AG04450 (cell line): ENCODE measurements around the gene GDF15. TPM values are rescaled to one million over a fixed set of nuclear protein-coding genes. Genes with fewer than 3 reads are reported as not detected.
"Not testable (repeated sequence)": the region's sequence is repeated elsewhere in the genome, so short reads cannot be mapped to it uniquely, and the experiment has no call there.

Experiments
- CTCF ChIA-PET: fragments of 300-600, 350-600 bp; formaldehyde crosslinking; extraction: SDS; loops from one replicate; lab custom pipeline; 2022; ENCODE audit warnings: antibody characterized with exemption, inconsistent platforms; lab: Charles Lee
- POLR2A ChIA-PET: fragments of 350-600 bp; formaldehyde crosslinking; extraction: SDS; loops from one replicate; lab custom pipeline; 2021; ENCODE audit warnings: antibody characterized with exemption, inconsistent platforms; lab: Yijun Ruan, JAX
- DNase-seq: peaks from one replicate; pipeline ENCODE4 v3.0.0-alpha.2; 2011; ENCODE audit warnings: low read depth, low spot score
- H3K27ac ChIP-seq: one replicate; pipeline ENCODE4 v1.5.1; 2012; ENCODE audit warnings: low read depth, low read length, control low read depth
- H3K27me3 ChIP-seq: one replicate; pipeline ENCODE4 v1.6.0; 2012; ENCODE audit warnings: low read length; ENCODE audit not compliant: control insufficient read depth, insufficient read depth
- H3K4me3 ChIP-seq: 2 replicates; pipeline ENCODE4 v1.5.1; 2011; ENCODE audit warnings: mild to moderate bottlenecking, low read depth, low read length, control low read depth
- H3K9me3 ChIP-seq: 2 replicates; pipeline ENCODE4 v1.5.1; 2012; ENCODE audit warnings: low read length; ENCODE audit not compliant: control insufficient read depth, insufficient read depth
- polyA plus RNA-seq: library from polyadenylated mRNA; depleted of rRNA; stranded (reverse); fragments of >200 nt; gene quantifications from 2 replicates; pipeline ENCODE4 v1.2.3, GENCODE V29; 2011
- TF ChIP-seq, protein P1 (sequence below): IDR thresholded peaks from 2 replicates; pipeline ENCODE4 v1.5.1; 2011; ENCODE audit warnings: low read depth, low read length, control low read depth, inconsistent platforms

The GDF15 gene
- polyA plus RNA-seq, 1 experiment = 25.0 TPM

DNA sequence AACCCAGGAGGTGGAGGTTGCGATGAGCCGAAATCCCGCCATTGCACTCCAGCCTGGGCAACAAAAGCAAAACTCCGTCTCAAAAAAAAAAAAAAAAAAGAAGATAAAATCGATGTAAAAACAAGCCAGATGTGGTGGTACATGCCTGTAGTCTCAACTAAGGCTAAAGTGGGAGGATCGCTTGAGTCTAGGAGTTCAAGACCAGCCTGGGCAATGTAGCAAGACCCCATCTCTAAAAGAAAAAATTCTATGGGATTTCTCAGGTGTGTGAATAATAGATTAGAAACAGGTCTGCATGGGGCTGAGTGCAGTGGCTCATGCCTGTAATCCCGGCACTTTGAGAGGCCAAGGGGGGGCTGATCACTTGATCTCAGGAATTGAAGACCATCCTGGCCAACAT, 34.4 kb upstream of the GDF15 start:
- H3K27ac ChIP-seq = no peak overlapping the region
- ChIA-PET POLR2A (no interaction called here), CTCF (no interaction called here)
- H3K4me3 ChIP-seq = no peak overlapping the region
- H3K9me3 ChIP-seq = peaks cover 1% of the 10 kb centered on the region
- TF ChIP-seq, protein P1, sequence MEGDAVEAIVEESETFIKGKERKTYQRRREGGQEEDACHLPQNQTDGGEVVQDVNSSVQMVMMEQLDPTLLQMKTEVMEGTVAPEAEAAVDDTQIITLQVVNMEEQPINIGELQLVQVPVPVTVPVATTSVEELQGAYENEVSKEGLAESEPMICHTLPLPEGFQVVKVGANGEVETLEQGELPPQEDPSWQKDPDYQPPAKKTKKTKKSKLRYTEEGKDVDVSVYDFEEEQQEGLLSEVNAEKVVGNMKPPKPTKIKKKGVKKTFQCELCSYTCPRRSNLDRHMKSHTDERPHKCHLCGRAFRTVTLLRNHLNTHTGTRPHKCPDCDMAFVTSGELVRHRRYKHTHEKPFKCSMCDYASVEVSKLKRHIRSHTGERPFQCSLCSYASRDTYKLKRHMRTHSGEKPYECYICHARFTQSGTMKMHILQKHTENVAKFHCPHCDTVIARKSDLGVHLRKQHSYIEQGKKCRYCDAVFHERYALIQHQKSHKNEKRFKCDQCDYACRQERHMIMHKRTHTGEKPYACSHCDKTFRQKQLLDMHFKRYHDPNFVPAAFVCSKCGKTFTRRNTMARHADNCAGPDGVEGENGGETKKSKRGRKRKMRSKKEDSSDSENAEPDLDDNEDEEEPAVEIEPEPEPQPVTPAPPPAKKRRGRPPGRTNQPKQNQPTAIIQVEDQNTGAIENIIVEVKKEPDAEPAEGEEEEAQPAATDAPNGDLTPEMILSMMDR = no peak
- DNase-seq = no peak
- no peaks in the 10 kb centered on the region for H3K27me3 ChIP-seq

DNA sequence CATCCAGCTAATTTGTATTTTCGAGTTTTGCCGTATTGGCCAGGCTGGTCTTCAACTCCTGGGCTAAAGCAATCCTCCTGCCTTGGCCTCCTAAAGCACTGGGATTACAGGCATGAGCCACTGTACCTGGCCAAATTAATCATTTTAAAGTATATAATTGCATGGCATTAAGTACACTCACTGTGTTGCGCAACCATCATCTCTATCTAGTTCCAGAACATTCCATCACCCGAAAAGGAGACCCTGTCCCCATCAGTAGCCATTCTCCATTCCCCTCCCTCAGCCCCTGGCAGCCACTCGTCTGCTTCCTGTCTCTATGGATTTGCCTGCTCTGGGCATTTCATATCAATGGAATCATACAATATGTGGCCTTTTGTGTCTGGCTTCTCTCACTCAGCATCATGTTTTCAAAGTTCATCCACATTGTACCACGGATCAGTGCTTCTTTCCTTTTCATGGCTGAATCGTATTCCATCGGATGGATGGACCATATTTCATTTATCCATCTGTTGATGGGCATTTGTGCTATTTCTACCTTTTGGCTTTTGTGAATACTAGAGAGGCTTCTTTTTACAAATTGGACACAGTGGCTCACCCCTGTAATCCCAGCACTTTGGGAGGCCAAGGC, 32.5 kb upstream of the GDF15 start:
- TF ChIP-seq, protein P1 = no peak
- no peak overlapping the region for H3K27ac ChIP-seq
- ChIA-PET POLR2A (no interaction called here), CTCF (interaction anchor here (0.7 to 1.1 kb wide), 2 partner anchors 14 to 34 kb away, joined by 4 to 5 read pairs; no protein-coding TSS in a partner anchor)
- no peak overlapping the region for H3K4me3 ChIP-seq
- DNase-seq = no peak
- H3K27me3 ChIP-seq = no peaks in the 10 kb centered on the region
- H3K9me3 ChIP-seq = peaks cover 15% of the 10 kb centered on the region

DNA sequence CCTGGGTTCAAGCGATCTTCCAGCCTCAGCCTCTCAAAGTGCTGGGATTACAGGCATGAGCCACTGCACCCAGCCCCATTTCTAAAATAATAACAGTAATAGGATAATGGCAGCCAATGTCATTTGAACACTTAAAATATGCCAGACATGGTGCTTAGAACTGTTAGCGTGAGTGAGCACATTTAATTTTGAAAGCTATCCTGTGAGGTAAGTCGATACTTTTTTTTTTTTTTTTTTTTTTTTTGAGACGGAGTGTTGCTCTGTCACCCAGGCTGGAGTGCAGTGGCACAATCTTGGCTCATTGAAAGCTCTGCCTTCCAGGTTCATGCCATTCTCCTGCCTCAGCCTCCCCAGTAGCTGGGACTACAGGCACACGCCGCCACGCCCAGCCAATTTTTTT, 31.2 kb upstream of the GDF15 start:
- CTCF ChIA-PET = interaction anchor here (0.6 to 1.1 kb wide), 4 partner anchors 13 to 588 kb away, joined by 3 to 6 read pairs (median 4); no protein-coding TSS in a partner anchor
- not testable (repeated sequence) for H3K4me3 ChIP-seq, H3K27ac ChIP-seq, DNase-seq, H3K27me3 ChIP-seq
- H3K9me3 ChIP-seq = peaks cover 15% of the 10 kb centered on the region
- POLR2A ChIA-PET = interaction anchor here (1.1 kb wide), 1 partner anchor 74 kb away, joined by 4 read pairs; the partner anchor contains the start of gene JUND

DNA sequence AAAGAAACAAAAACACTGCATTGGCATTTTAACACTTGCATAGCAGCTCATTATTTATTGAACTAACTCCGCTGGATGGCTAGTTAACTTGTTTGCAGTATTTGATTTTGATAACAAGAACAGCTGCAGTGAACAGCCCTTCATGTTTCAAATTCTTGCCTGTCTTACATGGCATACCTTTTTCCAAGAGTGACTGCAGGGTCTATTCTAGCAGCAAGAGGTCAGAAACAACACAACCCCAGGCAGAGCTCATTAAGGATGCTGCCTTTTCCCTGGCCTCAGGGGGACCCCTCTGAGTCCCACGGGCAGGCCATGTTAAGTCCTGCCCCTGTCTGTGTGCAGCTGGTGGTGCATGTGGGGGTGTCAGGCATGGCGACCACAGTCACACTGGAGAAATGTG, 28.9 kb upstream of the GDF15 start:
- TF ChIP-seq, protein P1 = no peak
- Histone ChIP-seq H3K27me3 (no peaks in the 10 kb centered on the region), H3K27ac (no peak overlapping the region), H3K9me3 (peaks cover 15% of the 10 kb centered on the region), H3K4me3 (no peak overlapping the region)
- POLR2A ChIA-PET = no interaction called here
- no peak for DNase-seq
- CTCF ChIA-PET = interaction anchor here (1.0 kb wide), 1 partner anchor 53 kb away, joined by 4 read pairs; no protein-coding TSS in a partner anchor

DNA sequence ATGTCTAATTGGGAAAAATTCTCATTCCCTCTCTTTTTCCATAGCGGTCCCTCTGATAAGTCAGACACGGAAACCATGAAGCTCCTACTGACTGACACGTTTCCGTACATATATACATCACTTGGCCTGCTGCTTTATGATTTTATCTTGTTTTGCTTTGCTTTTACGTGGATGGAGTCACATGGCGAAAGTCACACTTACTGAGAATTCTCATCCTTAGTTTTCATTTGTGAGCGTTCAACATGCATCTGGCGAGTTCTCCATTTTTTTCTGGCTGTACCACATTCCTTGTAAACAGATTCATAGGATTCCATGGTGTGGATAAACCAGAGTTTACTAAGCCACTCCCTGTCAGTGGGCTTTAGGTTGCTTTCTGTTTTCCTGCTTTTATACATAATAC, 24.3 kb upstream of the GDF15 start:
- Histone ChIP-seq H3K27ac (no peak overlapping the region), H3K27me3 (no peaks in the 10 kb centered on the region), H3K9me3 (peaks cover 19% of the 10 kb centered on the region), H3K4me3 (no peak overlapping the region)
- DNase-seq = no peak
- ChIA-PET CTCF (interaction anchor here (1.5 kb wide), 2 partner anchors 24 to 26 kb away, joined by 3 to 8 read pairs; partner anchors contain the start of gene GDF15), POLR2A (interaction anchor here (0.6 kb wide), 1 partner anchor 70 kb away, joined by 3 read pairs; no protein-coding TSS in a partner anchor)
- TF ChIP-seq, protein P1 = no peak
